PC-9 (cell line): ENCODE data around the gene ISCA2. TPM values are rescaled to one million over a fixed set of nuclear protein-coding genes. Genes with fewer than 3 reads are reported as not detected.

Experiments used
- BruUV-seq: library from RNA; stranded (reverse); fragments of 400-500 nt; replicated peaks from 2 replicates; lab custom pipeline; 2021; lab: Mats Ljungman, UMichigan
- CTCF ChIA-PET: fragments of 300-600 bp; sonication (Branson Sonifier 250); formaldehyde crosslinking; loops from one replicate; lab custom pipeline; 2022; ENCODE audit warnings: antibody characterized with exemption; lab: Charles Lee
- POLR2A ChIA-PET: fragments of 300-600 bp; sonication (Branson Sonifier 250); formaldehyde crosslinking; loops from one replicate; lab custom pipeline; 2022; ENCODE audit warnings: antibody characterized with exemption; ENCODE audit not compliant: unreplicated experiment; lab: Charles Lee
- DNase-seq, 2 experiments: peaks; one replicate each; pipeline versions ENCODE4 v3.0.0 to v3.0.0-alpha.2; 2015 to 2022; ENCODE audit warnings: mixed read lengths in 1 of 2
- H2AFZ ChIP-seq: fragments of 200-600 bp; sonication (generic); 2 replicates; pipeline ENCODE4 v1.8.1; 2017; ENCODE audit warnings: antibody characterized with exemption
- H3F3A ChIP-seq: fragments of 200-600 bp; sonication (generic); 2 replicates; pipeline ENCODE4 v1.8.1; 2017; ENCODE audit warnings: antibody characterized with exemption, mild to moderate bottlenecking, low read depth; ENCODE audit not compliant: insufficient read depth
- H3K27ac ChIP-seq: fragments of 200-600 bp; sonication (generic); 2 replicates; pipeline ENCODE4 v1.6.1; 2016; ENCODE audit warnings: mixed run types
- H3K27me3 ChIP-seq: fragments of 200-600 bp; sonication (generic); 2 replicates; pipeline ENCODE4 v1.6.1; 2016; ENCODE audit warnings: low read depth, mixed run types; ENCODE audit not compliant: insufficient read depth
- H3K36me3 ChIP-seq: fragments of 200-600 bp; sonication (generic); 2 replicates; pipeline ENCODE4 v1.6.1; 2016; ENCODE audit warnings: low read depth, mixed run types
- H3K4me1 ChIP-seq: fragments of 200-600 bp; sonication (generic); replicated peaks from 2 replicates; pipeline ENCODE4 v1.6.1; 2016; ENCODE audit warnings: mixed run types; ENCODE audit not compliant: insufficient read depth
- H3K4me2 ChIP-seq: fragments of 200-600 bp; sonication (generic); 2 replicates; pipeline ENCODE4 v1.6.1; 2017; ENCODE audit warnings: mixed run types
- H3K4me3 ChIP-seq: fragments of 200-600 bp; sonication (generic); 2 replicates; pipeline ENCODE4 v1.6.1; 2016; ENCODE audit warnings: mixed run types
- H3K79me2 ChIP-seq: fragments of 200-600 bp; sonication (generic); 2 replicates; pipeline ENCODE4 v1.6.1; 2017; ENCODE audit warnings: low read depth, mixed run types
- H3K9me2 ChIP-seq: fragments of 200-600 bp; sonication (generic); 2 replicates; pipeline ENCODE4 v1.8.1; 2017; ENCODE audit warnings: mild to moderate bottlenecking; ENCODE audit not compliant: insufficient read depth
- H3K9me3 ChIP-seq: fragments of 200-600 bp; sonication (generic); 2 replicates; pipeline ENCODE4 v1.8.1; 2016; ENCODE audit warnings: low read depth; ENCODE audit not compliant: insufficient read depth
- H4K20me1 ChIP-seq: fragments of 200-600 bp; sonication (generic); 2 replicates; pipeline ENCODE4 v1.8.1; 2017; ENCODE audit not compliant: insufficient read depth
- CTCF ChIP-seq: fragments of 200-600 bp; sonication (generic); conservative IDR thresholded peaks from 2 replicates; pipeline ENCODE4 v1.6.1; 2017; ENCODE audit warnings: mixed run types, antibody characterized with exemption, mild to moderate bottlenecking, moderate library complexity
- EZH2 ChIP-seq: fragments of 200-600 bp; sonication (generic); IDR thresholded peaks from 2 replicates; pipeline ENCODE4 v1.8.0; 2017; ENCODE audit warnings: antibody characterized with exemption, low read depth
- intact Hi-C: fragments of 100-400 bp; cut with micrococcal nuclease; formaldehyde crosslinking; loops from one replicate; pipeline ENCODE4 v1.10.0; 2022; ENCODE audit not compliant: unreplicated experiment
- total RNA-seq: library from RNA; stranded (reverse); gene quantifications from 2 replicates; pipeline ENCODE4 v1.2.3, GENCODE V29; 2021

The ISCA2 gene
- total RNA-seq, 1 experiment from 2014 or later: 86.5 TPM

- H3K9me3 ChIP-seq: no peaks in the 10 kb centered on the region
- ChIA-PET POLR2A (no interaction called here), CTCF (no interaction called here)
- H3K4me3 ChIP-seq: no peak overlapping the region
- no peak overlapping the region for H3K4me2 ChIP-seq
- intact Hi-C loops: no loop called here
- no peaks in the 10 kb centered on the region for H4K20me1 ChIP-seq
- BruUV-seq: no TSS peak
- no peaks in the 10 kb centered on the region for H3K27me3 ChIP-seq
- H3K79me2 ChIP-seq: no peaks in the 10 kb centered on the region
- H2AFZ ChIP-seq: no peak overlapping the region
- no peaks in the 10 kb centered on the region for H3K4me1 ChIP-seq
- no peaks in the 10 kb centered on the region for H3K9me2 ChIP-seq
- DNase-seq: no peak
- no peak overlapping the region for H3K27ac ChIP-seq
- TF ChIP-seq CTCF (no peak), EZH2 (no peak)
- no peaks in the 10 kb centered on the region for H3K36me3 ChIP-seq
- no peaks in the 10 kb centered on the region for H3F3A ChIP-seq
Measured at GRCh38 chr14:74528886-74529285, 35.3 kb downstream of the ISCA2 start.

GRCh38 chr14:74531006-74531405, 37.4 kb downstream of the ISCA2 start:
- H2AFZ ChIP-seq: no peak overlapping the region
- H3K79me2 ChIP-seq: no peaks in the 10 kb centered on the region
- ChIA-PET POLR2A (interaction anchor here (0.7 kb wide), 1 partner anchor 9 kb away, joined by 4 read pairs; no protein-coding TSS in a partner anchor), CTCF (interaction anchor here (0.7 kb wide), 1 partner anchor 78 kb away, joined by 3 read pairs; no protein-coding TSS in a partner anchor)
- H3K36me3 ChIP-seq: no peaks in the 10 kb centered on the region
- H3K4me1 ChIP-seq: no peaks in the 10 kb centered on the region
- no peak for DNase-seq
- no peak overlapping the region for H3K4me3 ChIP-seq
- H3K27me3 ChIP-seq: no peaks in the 10 kb centered on the region
- H4K20me1 ChIP-seq: no peaks in the 10 kb centered on the region
- no peaks in the 10 kb centered on the region for H3K9me3 ChIP-seq
- no peaks in the 10 kb centered on the region for H3K9me2 ChIP-seq
- BruUV-seq: no TSS peak
- intact Hi-C loops: no loop called here
- TF ChIP-seq EZH2: no peak
- TF ChIP-seq CTCF: no peak
- H3K4me2 ChIP-seq: no peak overlapping the region
- H3F3A ChIP-seq: no peaks in the 10 kb centered on the region
- H3K27ac ChIP-seq: no peak overlapping the region

- H3K4me3 ChIP-seq: no peak overlapping the region
- H3F3A ChIP-seq: no peaks in the 10 kb centered on the region
- TF ChIP-seq EZH2 (no peak), CTCF (no peak)
- DNase-seq: peak in 1 of 2 experiments; percentile 35
- H3K4me1 ChIP-seq: no peaks in the 10 kb centered on the region
- no peaks in the 10 kb centered on the region for H3K9me2 ChIP-seq
- no peaks in the 10 kb centered on the region for H3K9me3 ChIP-seq
- no peaks in the 10 kb centered on the region for H3K79me2 ChIP-seq
- BruUV-seq: no TSS peak
- intact Hi-C loops: no loop called here
- H3K4me2 ChIP-seq: no peak overlapping the region
- ChIA-PET CTCF (interaction anchor here (0.6 to 1.0 kb wide), 4 partner anchors 12 to 189 kb away, joined by 3 to 6 read pairs (median 4); no protein-coding TSS in a partner anchor), POLR2A (interaction anchor here (0.6 to 0.7 kb wide), 2 partner anchors 9 to 76 kb away, joined by 4 read pairs; no protein-coding TSS in a partner anchor)
- H3K27ac ChIP-seq: no peak overlapping the region
- H2AFZ ChIP-seq: no peak overlapping the region
- H3K27me3 ChIP-seq: no peaks in the 10 kb centered on the region
- H4K20me1 ChIP-seq: no peaks in the 10 kb centered on the region
- no peaks in the 10 kb centered on the region for H3K36me3 ChIP-seq
Measured at GRCh38 chr14:74531467-74531866, 37.9 kb downstream of the ISCA2 start.
